Thoracic aorta (tissue), 2 donors: Measurements from ENCODE around the gene CERT1. TPM values are rescaled to one million over a fixed set of nuclear protein-coding genes. Genes with fewer than 3 reads are reported as not detected.
"Not testable (repeated sequence)": the region's sequence is repeated elsewhere in the genome, so short reads cannot be mapped to it uniquely, and the experiment has no call there.

Experiments used
- ATAC-seq: fragments of 150-250 bp; one replicate; pipeline ENCODE4 v1.8.0; 2017; ENCODE audit warnings: low read depth; ENCODE audit not compliant: insufficient number of reproducible peaks, low FRiP score
- DNase-seq: peaks from one replicate; pipeline ENCODE4 v3.0.0-alpha.2; 2020; ENCODE audit warnings: low spot score
- H3K27ac ChIP-seq, 2 donors: fragments of 200-600 bp; sonication (generic); 1 replicate in 1 of 2; 2 replicates in 1 of 2; pipeline ENCODE4 v1.5.1; 2016; ENCODE audit warnings: mild to moderate bottlenecking in 2 of 2, moderate library complexity in 2 of 2
- H3K27me3 ChIP-seq: fragments of 200-600 bp; sonication (generic); replicated peaks from 2 replicates; pipeline ENCODE4 v1.6.0; 2016; ENCODE audit warnings: mild to moderate bottlenecking; ENCODE audit not compliant: insufficient read depth
- H3K36me3 ChIP-seq: fragments of 200-600 bp; sonication (generic); one replicate; pipeline ENCODE4 v1.5.1; 2016
- H3K4me1 ChIP-seq, 2 donors: fragments of 200-600 bp; sonication (generic); 1 replicate in 1 of 2; 2 replicates in 1 of 2; pipeline versions ENCODE4 v1.5.1 to v1.6.0; 2016; ENCODE audit warnings: low read depth in 2 of 2, mild to moderate bottlenecking in 1 of 2; ENCODE audit not compliant: control insufficient read depth in 1 of 2
- H3K4me3 ChIP-seq: fragments of 200-600 bp; sonication (generic); 2 replicates; pipeline ENCODE4 v1.5.1; 2016; ENCODE audit warnings: mild to moderate bottlenecking
- H3K9me3 ChIP-seq: fragments of 200-600 bp; sonication (generic); 2 replicates; pipeline ENCODE4 v1.5.1; 2016
- total RNA-seq, 2 donors: library from RNA; depleted of rRNA; stranded (reverse); fragments of >200 nt; gene quantifications; one replicate each; pipeline versions ENCODE4 v1.1.0 to v1.2.3, GENCODE V29; 2016
- TF ChIP-seq, protein P1 (sequence below): fragments of 200-600 bp; sonication (generic); IDR thresholded peaks from one replicate; pipeline ENCODE4 v1.5.1; 2019; ENCODE audit warnings: antibody characterized with exemption

Gene CERT1
- total RNA-seq, 2 donors from 2014 or later, result 21.1 to 43.7 TPM

DNA sequence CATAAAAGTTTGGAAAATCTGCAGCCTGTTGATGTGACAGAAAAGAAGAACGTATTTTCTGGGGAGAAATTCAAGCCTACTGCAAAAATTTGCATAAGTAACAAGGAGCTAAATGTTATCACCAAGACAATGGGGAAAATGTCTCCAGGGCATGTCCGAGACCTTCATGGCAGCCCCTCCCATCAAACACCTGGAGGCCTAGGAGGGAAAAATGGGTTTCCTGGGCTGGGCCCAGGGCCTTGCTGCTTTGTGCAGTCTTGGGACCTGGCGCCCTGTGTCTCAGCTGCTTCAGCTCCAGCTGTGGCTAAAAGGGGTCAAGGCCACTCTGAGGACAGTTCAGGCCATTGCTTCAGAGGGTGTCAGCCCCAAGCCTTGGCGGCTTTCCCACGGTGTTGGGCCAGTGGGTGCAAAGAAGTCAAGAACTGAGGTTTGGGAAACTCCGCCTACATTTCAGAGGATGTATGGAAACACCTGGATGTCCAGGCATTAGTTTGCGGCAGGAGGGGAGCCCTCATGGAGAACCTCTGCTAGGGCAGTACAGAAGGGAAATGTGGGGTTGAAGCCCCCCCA is 13.1 kb downstream of the CERT1 start:
- H3K9me3 ChIP-seq, result no peaks in the 10 kb centered on the region
- H3K4me1 ChIP-seq, result peaks cover 0 to 7% of the 10 kb centered on the region in 2 donors
- H3K27me3 ChIP-seq, result no peaks in the 10 kb centered on the region
- no peaks in the 10 kb centered on the region for H3K36me3 ChIP-seq
- H3K27ac ChIP-seq, result no peak overlapping the region
- ATAC-seq (no peak), DNase-seq (no peak)
- no peak overlapping the region for H3K4me3 ChIP-seq
- TF ChIP-seq, protein P1, sequence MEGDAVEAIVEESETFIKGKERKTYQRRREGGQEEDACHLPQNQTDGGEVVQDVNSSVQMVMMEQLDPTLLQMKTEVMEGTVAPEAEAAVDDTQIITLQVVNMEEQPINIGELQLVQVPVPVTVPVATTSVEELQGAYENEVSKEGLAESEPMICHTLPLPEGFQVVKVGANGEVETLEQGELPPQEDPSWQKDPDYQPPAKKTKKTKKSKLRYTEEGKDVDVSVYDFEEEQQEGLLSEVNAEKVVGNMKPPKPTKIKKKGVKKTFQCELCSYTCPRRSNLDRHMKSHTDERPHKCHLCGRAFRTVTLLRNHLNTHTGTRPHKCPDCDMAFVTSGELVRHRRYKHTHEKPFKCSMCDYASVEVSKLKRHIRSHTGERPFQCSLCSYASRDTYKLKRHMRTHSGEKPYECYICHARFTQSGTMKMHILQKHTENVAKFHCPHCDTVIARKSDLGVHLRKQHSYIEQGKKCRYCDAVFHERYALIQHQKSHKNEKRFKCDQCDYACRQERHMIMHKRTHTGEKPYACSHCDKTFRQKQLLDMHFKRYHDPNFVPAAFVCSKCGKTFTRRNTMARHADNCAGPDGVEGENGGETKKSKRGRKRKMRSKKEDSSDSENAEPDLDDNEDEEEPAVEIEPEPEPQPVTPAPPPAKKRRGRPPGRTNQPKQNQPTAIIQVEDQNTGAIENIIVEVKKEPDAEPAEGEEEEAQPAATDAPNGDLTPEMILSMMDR, result no peak

DNA sequence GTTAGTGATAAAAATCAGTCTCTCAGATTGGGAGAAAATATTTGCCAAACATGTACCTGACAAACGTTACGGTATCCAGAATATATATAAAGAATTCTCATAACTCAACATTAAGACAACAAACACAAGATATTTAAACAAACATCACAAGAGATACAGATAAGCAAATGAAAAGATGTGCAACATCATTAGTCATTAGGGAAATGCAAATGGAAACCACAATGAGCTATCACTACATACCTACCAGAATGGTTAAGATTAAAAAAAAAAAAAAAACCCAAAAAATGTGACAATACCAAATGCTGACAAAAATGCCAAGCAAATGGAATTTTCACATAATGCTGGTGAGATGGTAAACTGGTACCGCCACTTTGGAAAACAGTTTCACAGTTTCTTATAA is 15.4 kb downstream of the CERT1 start:
- ATAC-seq, result no peak
- peaks cover 0 to 5% of the 10 kb centered on the region in 2 donors for H3K4me1 ChIP-seq
- H3K9me3 ChIP-seq, result no peaks in the 10 kb centered on the region
- H3K27me3 ChIP-seq, result no peaks in the 10 kb centered on the region
- H3K36me3 ChIP-seq, result no peaks in the 10 kb centered on the region
- H3K27ac ChIP-seq, result no peak overlapping the region
- TF ChIP-seq, protein P1, result no peak
- no peak for DNase-seq
- H3K4me3 ChIP-seq, result no peak overlapping the region

DNA sequence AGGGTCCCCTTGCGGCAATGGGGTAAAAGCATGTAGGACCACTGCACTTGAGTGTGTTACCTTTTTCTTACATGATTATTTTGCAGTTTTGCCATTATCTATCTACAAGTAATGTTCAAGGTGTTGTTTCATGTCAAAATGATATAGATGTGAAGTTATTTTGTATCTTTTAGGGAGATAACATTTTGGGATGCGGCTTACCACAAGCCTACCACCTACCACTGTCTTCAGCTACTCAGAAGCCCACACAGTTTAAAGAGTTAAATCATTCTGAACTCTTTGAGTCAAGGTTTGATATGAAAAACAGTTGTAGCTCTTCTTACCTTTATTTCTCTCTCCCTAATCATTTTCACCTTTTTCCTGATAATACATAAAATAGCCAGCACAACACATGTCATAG is 19.8 kb downstream of the CERT1 start:
- no peak overlapping the region for H3K27ac ChIP-seq
- no peak for ATAC-seq
- H3K27me3 ChIP-seq, result no peaks in the 10 kb centered on the region
- no peaks in the 10 kb centered on the region for H3K4me1 ChIP-seq
- no peak overlapping the region for H3K4me3 ChIP-seq
- no peaks in the 10 kb centered on the region for H3K36me3 ChIP-seq
- H3K9me3 ChIP-seq, result peaks cover 4% of the 10 kb centered on the region
- TF ChIP-seq, protein P1, result no peak
- no peak for DNase-seq

DNA sequence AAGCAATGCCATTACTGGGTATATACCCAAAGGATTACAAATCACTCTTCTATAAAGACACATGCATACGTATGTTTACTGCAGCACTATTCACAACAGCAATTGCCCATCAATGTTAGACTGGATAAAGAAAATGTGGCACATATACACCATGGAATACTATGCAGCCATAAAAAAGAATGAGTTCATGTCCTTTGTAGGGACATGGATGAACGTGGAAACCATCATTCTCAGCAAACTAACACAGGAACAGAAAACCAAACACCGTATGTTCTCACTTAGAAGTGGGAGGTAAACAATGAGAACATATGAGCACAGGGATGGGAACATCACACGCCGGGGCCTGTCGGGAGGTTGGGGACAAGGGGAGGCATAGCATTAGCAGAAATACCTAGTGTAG is 21.6 kb downstream of the CERT1 start:
- H3K36me3 ChIP-seq, H3K27me3 ChIP-seq, DNase-seq, H3K4me3 ChIP-seq, ATAC-seq, H3K4me1 ChIP-seq, H3K9me3 ChIP-seq, H3K27ac ChIP-seq: not testable (repeated sequence)

DNA sequence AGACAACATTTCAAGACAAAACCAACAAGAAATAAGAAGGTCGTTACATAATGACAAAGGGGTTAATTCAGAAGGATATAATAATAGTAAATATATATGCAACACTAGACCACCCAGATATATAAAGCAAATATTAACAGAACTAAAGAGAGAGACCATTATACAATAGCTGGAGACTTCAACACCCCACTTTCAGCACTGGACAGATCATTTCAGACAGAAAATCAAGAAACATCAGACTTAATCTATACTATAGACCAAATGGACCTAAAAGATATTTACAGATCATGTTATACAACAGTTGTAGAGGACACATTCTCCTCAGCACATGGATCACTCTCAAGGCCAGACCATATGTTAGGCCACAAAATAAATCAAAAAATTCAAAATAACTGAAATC is 26.8 kb downstream of the CERT1 start:
- Histone ChIP-seq H3K9me3 (peaks cover 7% of the 10 kb centered on the region), H3K4me3 (no peak overlapping the region), H3K27ac (no peak overlapping the region), H3K36me3 (no peaks in the 10 kb centered on the region), H3K4me1 (no peaks in the 10 kb centered on the region), H3K27me3 (no peaks in the 10 kb centered on the region)
- ATAC-seq (no peak), DNase-seq (no peak)
- TF ChIP-seq, protein P1, result no peak

DNA sequence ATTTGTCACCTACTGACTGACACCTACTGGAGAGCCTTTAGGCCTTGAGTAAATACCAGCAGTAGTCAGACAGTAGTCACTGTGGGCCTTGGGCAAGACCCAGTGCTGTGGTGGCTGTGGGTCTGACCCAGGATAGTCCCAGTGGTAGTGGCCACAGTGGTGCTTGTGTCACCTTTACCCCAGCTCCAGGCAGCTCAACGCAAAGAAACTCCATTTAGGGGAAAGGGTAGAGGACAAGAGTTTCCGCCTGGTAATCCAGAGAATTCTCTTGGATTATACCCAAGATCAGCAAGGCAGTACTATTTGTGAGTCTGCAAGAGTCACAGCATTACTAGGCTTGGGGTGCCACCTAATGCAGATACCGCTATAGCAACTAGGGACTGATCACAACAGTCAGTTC is 28.9 kb downstream of the CERT1 start:
- H3K27ac ChIP-seq, result no peak overlapping the region

More for the DNA sequence above, 28.9 kb downstream of the CERT1 start:
- DNase-seq (no peak), ATAC-seq (no peak)
- no peaks in the 10 kb centered on the region for H3K4me1 ChIP-seq
- no peak overlapping the region for H3K4me3 ChIP-seq
- peaks cover 7% of the 10 kb centered on the region for H3K9me3 ChIP-seq
- no peaks in the 10 kb centered on the region for H3K27me3 ChIP-seq
- TF ChIP-seq, protein P1, result no peak
- H3K36me3 ChIP-seq, result no peaks in the 10 kb centered on the region
